Activated T-helper 1 cell treated with Interleukin-2 at 50 U/mL for 16 hours (primary cell): ENCODE results near the gene ATG5.

Experiments
- DNase-seq: peaks from one replicate; pipeline ENCODE4 v3.0.0-alpha.2; 2020; ENCODE audit warnings: low read depth

Gene ATG5

DNA sequence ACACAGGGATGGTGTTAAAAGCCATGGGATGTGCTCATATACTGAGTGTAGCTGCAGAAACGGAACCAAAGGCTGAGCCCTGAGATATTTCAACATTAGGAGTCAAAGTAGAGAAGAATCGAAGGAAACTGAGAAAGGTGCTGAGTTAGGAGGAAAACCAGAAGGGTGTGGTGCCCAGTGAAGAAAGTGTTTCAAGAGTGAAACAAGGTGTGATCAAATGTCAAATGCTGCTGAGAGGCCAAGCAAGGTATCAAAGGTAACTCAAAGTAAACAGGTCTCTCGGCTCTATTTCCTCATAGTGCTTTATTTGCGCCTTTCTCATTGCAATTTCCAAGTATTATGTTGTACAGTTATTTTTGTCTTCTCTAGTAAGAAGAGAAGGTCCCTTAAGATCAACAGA is 145.4 kb downstream of the ATG5 start:
- DNase-seq: no peak

- no peak for DNase-seq
Measured at GRCh38 chr6:106178900-106179299, 146.7 kb downstream of the ATG5 start.

DNA sequence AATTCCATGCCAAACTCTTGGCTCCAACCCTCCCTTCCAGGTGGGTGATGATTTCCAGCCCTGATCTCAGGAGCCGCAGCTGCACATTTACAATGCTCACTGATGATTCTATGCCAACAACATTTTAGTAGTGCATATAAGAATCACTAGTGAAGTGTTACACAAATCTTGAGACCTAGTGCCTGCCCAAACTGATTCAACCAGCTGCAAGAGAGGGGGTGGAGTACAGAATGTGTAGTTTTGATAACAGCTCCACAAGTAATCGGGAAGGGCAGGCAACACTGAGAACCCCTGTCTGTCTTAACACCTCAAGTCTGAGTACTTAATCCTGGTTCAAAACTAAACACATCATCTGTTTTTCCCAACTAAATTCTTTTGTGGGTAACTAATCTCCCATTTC is 147.8 kb downstream of the ATG5 start:
- DNase-seq: no peak

- no peak for DNase-seq
Measured at GRCh38 chr6:106173124-106173879, 152.3 kb downstream of the ATG5 start.

DNA sequence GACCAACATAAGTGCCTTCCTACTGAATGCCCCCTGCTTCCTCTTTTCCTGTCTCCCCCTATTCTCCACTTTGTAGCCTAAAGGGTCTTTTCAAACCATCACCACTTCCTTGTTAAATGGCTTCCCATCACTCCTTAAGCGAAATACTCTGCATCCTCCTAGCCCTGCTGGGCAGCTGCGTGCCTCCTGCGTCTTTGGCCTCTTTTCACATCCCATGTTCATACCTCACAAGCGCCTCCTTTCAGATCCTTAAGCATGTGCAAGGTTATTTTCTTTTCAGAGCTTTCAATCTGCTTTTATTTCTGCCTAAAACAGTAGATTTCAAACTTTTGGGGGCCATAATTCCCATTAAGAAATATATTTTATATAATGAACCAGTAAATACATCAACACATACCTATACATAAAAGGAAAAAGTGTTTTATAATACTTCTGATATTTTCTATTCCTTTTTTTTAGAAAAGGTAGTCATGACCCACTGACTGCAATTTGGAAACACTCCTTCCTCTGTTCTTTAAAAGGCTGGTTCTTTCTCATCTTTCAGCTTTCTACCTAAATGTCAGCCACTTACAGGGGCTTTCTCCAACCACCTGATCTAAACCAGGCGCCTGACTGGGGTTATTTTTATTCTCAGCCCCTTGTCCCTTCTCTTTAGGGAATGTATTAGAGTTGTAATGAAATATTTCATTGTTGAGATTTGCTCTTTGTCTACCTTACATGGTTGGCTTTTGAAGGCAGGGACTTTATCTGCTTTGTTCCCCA is 155.3 kb downstream of the ATG5 start:
- no peak for DNase-seq

DNA sequence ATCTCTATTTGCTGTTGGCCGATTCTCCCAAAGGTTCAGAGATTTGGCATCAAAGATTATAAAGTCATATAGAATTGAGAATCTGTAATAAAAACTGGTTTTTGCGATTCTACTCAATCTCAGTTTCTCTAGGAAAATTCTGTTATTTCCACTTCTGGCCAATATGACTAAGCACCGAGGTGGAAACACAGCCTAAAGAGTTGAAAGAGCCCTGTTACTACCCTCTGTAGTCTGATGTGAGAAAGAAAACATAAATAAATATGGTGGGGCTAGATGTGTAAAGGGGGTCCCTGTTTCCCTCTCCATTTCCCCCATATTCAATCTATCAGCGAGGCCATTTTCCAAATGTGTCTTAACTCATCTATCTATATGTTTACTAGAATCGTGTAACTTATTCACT is 156.0 kb downstream of the ATG5 start:
- no peak for DNase-seq

DNA sequence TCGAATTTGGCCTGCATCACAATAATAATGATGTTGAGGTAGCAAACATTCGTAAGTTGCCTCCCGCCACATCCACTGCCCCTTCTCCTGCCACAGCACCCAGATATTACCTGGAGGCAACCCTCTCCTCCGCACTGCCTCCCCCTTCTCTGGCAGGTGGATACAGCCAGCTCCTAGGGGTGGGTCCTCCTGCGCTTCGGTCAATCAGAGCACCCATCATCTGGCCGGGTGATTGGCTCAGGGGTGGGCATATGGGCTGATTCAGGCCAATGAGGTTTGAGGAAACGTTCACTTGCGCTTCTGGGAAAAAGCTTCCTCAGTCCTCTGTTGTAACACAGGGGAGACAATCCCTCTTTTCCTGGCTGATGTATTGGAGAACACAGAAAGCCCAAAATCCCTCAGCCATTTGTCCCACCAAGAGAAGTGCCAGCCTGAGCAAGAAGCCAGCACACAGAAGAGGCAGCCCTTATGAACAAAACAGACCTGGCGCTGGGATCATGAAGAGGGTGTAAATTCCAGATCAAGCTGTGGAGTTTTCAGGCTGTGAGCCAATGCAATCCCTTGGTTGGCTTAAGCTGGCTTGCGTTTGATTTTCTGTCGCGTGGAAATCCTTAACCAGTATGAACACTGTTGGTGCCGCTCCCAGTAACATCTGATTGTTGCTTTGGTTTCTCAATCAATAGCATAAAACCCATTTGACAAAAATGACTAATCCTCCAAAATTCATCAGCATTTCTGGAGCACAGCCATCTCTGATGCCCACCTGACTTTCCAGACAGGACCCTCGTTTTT is 157.3 kb downstream of the ATG5 start:
- DNase-seq: no peak

- DNase-seq: no peak
Measured at GRCh38 chr6:106167096-106167814, 158.3 kb downstream of the ATG5 start.

DNA sequence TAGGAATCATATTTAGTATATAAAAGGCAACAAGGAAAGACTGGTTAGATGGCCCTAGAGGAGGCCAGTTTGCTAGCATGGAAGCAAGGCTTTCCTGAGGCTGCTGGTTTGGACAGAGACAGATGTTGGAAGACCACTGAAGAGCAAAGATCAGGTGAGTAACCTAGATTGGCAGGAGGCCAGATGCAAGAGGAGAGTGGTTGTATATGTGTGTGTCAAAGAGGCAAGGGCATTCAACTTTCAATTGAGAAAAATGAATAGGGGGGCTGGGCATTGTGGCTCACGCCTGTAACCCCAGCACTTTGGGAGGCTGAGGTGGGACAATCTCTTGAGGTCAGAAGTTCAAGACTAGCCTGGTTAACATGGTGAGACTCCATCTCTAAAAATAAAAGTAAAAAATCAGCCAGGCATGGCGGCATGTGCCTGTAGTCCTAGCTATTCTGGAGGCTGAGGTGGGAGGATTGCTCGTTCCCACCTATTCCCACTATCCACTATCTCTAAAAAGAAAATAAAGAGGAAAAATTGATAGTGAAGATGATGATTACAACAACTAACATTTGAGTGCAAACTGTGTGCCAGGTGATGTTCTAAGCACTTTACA is 159.6 kb downstream of the ATG5 start:
- no peak for DNase-seq

GRCh38 chr6:106163966-106164877 is 161.3 kb downstream of the ATG5 start:
- no peak for DNase-seq

DNA sequence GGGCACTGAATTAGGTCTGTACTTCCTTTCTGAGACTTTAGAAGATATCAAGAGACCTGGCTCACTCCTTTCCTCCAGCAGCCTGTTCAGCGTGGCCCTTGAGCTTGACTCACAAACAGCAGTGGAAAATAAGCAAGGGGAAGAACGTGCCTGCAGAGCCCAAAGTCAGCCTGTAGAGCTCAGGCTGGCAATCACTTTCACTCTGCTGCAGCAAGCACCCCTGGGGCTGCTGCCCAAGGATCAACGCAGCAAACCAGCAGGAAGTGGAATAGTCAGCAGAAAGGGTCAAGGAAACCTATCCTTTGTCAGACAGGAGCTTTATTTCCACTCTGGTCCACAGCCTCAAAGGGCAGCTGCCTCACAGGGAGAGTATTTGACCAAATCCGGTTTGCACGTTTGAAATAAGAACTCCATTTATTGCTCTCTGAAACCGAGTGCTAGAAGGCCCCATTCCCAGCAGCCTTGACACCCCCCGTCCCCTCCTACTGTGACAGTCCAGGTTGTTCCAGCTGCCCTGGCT is 162.1 kb downstream of the ATG5 start:
- DNase-seq: peak; percentile 24

GRCh38 chr6:106162921-106163320 is 162.6 kb downstream of the ATG5 start:
- no peak for DNase-seq

- DNase-seq: no peak
Measured at GRCh38 chr6:106161893-106162292, 163.7 kb downstream of the ATG5 start.

GRCh38 chr6:106161311-106161874 is 164.2 kb downstream of the ATG5 start:
- DNase-seq: no peak

GRCh38 chr6:106160189-106160588 is 165.4 kb downstream of the ATG5 start:
- no peak for DNase-seq

GRCh38 chr6:106159531-106159940 is 166.0 kb downstream of the ATG5 start:
- no peak for DNase-seq

- no peak for DNase-seq
Measured at GRCh38 chr6:106158816-106159215, 166.7 kb downstream of the ATG5 start.

- no peak for DNase-seq
Measured at GRCh38 chr6:106156863-106157262, 168.7 kb downstream of the ATG5 start.

DNA sequence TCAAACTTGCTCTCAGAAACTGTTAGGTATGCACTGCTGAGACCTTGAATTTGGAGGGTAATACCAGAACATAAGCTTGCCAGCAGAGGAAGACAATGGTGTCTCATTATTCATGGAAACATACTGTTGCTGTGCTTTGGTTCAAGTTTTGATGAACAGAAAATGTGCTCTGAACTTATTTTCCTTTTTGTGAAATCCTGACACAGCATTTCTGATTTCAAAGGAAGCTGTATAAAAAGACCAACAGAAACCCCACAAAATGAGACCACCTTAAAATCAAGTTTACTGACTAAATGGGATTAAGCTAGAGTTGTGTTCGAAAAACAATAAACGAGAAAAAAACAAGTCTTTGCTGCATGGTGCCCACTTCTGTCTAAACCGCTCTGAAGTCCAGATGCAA is 169.1 kb downstream of the ATG5 start:
- no peak for DNase-seq

GRCh38 chr6:106155219-106155830 is 170.2 kb downstream of the ATG5 start:
- DNase-seq: no peak
